NCI-H1105 (cell line): ENCODE results near the gene PLSCR4.

Experiments used
- DNase-seq: peaks from one replicate; lab custom pipeline; 2025; lab: John Stamatoyannopoulos, UW

Gene PLSCR4

DNA sequence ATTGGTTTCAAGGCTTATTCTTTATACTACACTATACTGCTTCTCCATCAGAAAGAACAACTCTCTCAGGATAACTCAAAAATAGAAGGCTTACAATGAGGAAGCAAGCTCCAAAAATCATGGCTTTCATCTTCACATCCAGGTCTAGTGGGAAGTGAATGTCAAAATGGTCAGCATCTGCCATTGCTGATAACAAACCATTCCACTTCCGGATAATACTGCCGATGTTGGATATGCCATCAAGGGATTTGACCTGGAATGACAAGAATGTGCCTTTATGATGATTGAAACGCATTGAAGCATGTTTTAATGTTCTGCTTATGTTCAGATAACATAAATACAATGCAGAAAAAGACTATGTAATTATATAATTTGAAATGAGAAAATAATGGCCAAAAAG is 55.9 kb downstream of the PLSCR4 start:
- DNase-seq, result no peak

GRCh38 chr3:146191051-146191450 is 59.9 kb downstream of the PLSCR4 start:
- no peak for DNase-seq

- DNase-seq, result peak; percentile 80
These were observed 61.3 kb downstream of the PLSCR4 start for GRCh38 chr3:146189519-146190173.

- peak; percentile 26 for DNase-seq
These were observed 63.5 kb downstream of the PLSCR4 start for GRCh38 chr3:146187334-146187950.

- DNase-seq, result peak; percentile 9
These were observed 66.5 kb downstream of the PLSCR4 start for GRCh38 chr3:146184241-146185015.

DNA sequence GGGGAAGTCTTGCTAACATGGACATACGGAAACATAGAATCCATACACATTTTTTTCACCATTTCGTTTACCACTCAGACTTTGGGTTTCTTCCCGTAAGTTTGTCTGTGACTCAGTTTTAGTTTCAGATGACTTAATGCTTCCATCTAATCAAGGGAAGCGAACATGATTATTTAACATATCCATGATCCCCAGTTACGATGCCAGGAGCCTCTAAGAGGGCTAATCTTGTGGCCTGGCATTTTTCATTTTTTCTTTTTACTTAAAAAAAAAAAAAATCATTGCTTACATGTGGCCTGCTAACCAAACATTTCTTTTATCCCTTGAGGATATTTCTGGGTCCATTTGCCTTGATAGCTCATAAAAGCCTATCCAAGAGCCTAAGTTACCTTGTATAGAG is 69.7 kb downstream of the PLSCR4 start:
- no peak for DNase-seq

DNA sequence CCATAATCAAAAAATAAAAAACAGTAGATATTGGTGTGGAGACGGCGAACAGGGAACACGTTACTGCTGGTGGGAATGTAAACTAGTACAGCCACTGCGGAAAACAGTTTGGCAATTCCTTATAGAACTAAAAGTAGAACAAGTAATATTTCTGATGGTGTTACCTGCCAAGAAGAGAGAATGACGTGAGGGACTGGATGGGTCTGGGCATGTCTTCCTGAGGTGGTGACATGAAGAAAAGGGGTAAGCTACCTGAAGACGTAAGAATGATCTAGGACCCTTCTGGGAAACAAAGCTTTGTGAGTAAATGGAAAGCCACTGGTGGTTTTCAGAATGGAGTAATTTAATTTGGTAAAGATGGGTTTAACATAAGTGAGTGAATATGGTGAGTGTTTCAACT is 70.5 kb downstream of the PLSCR4 start:
- no peak for DNase-seq

GRCh38 chr3:146178006-146178689 is 72.8 kb downstream of the PLSCR4 start:
- no peak for DNase-seq

DNA sequence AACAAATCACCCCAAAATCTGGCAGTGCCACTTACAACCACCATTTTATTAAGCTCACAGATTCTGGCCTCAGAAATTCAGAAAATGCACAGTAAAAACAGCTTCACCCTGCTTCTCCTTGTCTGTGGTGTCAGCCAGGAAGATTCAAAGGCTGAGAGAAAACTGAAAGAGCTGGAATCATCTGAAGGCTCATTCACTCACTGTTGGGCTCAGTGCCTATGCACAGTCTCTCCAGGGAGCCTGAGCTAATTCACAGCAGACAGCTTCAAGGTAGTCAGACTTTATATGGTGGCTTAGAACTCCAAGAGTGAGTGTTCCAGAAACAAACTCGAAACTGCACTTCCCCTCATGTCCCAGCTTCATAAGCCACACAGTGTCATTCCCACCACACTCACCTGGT is 73.4 kb downstream of the PLSCR4 start:
- no peak for DNase-seq

DNA sequence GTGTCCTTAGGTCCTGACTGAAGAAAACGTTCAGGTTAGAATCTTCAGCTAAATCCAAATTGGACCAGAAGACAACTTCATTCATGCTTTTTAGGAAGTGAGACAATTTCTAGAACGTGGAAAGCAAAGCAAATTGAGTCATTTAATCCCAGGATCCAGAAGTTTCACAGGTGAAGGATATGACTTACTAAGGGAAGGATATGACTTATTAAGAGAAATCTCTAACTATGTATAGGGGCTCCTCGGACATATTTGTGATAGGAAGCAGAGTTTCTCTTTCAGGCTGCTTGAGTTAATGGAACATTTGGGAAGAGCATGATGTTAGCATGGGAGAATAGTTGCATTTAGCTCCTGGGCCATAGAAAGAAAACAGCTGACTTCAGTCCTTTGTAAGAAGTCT is 73.8 kb downstream of the PLSCR4 start:
- no peak for DNase-seq

- no peak for DNase-seq
These were observed 78.3 kb downstream of the PLSCR4 start for GRCh38 chr3:146172586-146172985.

GRCh38 chr3:146170591-146170990 is 80.3 kb downstream of the PLSCR4 start:
- DNase-seq, result no peak

DNA sequence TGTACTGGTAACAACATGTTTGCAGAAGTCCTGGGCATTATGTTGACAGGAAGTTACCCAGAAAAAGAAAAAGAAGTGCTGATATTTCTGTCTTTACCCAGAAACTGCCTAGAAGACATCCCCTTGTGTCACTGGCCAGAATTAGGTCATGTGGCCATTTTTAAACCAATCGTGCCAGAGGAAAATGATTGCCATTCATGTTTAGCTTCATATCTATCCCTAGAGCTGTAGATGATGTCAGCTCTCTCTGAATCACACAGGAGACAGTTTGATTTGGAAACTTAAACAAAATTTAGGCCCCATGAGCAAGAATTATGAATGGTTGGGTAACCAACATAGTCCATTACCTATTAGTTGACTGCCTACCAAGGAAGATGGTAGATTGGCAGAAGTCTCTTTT is 81.0 kb downstream of the PLSCR4 start:
- DNase-seq, result no peak

DNA sequence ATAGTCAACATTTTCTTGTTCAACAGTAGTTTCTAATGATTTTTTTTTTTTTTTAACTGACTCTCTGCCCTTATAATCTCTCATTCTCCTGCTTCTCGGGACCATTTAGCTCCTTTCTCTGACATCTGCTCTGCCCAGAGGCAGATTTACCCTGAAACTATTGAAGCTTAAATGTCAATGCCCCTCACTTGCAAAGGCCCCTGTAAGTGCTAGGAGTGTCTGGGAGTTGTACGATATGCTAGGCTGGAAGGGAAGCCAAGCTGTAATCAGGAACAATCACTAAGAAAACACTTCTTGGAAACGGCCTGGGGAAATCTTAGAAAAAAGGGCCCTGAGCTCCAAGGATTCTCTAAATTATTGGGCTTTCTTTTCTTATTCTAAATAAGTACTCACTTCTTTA is 84.1 kb downstream of the PLSCR4 start:
- no peak for DNase-seq

GRCh38 chr3:146166415-146166821 is 84.5 kb downstream of the PLSCR4 start:
- no peak for DNase-seq

DNA sequence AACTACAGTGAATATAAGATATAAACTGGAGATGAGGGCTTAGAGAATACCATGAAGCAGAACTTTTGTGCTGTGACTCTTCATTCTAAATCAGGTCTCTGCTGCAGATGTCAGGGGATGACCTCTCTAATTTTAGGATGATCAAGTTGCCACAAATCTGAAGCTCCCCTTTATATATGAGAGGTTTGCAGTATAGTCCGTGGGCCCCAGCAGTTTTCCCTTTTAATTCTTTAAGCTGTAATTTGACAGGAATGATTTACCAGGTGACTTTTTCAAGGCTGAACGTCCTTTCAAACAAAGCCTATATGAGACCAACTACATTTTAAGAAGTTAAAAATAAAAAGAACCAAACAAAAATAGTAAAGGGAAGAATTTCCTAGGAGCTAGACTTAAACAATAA is 85.0 kb downstream of the PLSCR4 start:
- no peak for DNase-seq

GRCh38 chr3:146164971-146165769 is 85.7 kb downstream of the PLSCR4 start:
- DNase-seq, result no peak

DNA sequence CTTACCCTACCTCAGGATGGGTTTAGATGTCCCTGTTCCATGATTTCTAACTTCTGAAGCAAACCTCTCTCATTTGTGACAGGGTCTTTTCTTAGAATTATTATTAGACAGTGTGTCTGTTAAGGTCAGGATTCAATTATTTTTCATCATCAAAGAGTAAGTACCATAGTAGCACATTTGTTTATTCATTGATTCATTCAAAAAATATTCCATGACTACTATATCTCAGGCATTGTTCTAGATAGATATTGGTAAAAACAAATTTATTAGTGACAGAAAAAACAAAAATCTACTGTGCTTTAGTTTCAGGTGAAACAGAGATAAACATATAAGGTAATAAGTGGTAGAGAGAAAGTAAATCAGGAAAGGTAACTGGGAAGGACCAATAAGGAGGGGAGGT is 86.4 kb downstream of the PLSCR4 start:
- DNase-seq, result no peak

DNA sequence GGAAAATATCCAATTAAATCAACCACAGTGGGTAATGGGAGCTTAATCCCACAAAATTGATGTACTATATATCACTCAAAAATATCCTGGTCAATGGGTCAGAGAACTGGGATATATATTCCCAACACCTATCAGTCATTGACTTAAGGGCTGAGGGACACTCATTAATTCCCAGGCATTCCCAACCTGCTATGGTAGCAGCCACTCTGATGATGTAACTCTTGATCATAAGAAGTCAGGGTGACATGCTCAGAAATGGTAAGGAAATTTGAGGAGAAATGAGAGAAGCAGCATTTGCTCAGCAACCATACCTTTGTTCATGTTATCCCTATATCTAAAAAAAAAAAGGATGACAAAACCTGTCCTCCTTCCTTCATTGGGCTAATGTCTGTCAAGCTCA is 86.8 kb downstream of the PLSCR4 start:
- no peak for DNase-seq

DNA sequence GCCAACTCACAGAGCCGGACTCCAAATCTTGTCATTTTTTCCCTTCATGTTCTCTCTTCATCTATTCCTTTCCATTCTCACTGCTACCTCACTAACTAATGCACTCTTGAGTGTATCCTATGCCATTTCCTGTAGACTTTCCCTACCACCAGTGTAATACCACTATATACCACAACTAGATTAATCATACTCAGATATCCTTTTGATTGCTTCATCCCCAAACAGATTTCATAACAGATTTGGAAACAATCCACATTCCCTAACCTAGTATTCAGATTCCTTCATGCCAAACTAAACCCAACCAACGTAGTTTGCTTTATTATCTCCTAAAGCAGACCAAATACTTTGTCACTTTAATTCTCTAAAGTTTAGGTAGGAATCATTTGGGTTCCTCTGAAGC is 87.3 kb downstream of the PLSCR4 start:
- no peak for DNase-seq

GRCh38 chr3:146162561-146162960 is 88.3 kb downstream of the PLSCR4 start:
- DNase-seq, result no peak

- DNase-seq, result peak; percentile 27
These were observed 89.3 kb downstream of the PLSCR4 start for GRCh38 chr3:146161663-146162002.
